Suppressor macrophage treated with lipopolysaccharide for 4 hours (primary cell): ENCODE measurements around the gene USP48.
"Not testable (repeated sequence)": the region's sequence is repeated elsewhere in the genome, so short reads cannot be mapped to it uniquely, and the experiment has no call there.

ENCODE experiments used
- DNase-seq: peaks from one replicate; pipeline ENCODE4 v3.0.0-alpha.2; 2020

The USP48 gene

GRCh38 chr1:21771672-21772071, 11.3 kb downstream of the USP48 start:
- DNase-seq = not testable (repeated sequence)

- DNase-seq = not testable (repeated sequence)
These were observed 12.3 kb downstream of the USP48 start for GRCh38 chr1:21770602-21771001.

GRCh38 chr1:21770201-21770600, 12.7 kb downstream of the USP48 start:
- DNase-seq = no peak

GRCh38 chr1:21767106-21767505, 15.8 kb downstream of the USP48 start:
- DNase-seq = not testable (repeated sequence)

- no peak for DNase-seq
These were observed 16.7 kb downstream of the USP48 start for GRCh38 chr1:21766210-21766609.

GRCh38 chr1:21764615-21765423, 18.1 kb downstream of the USP48 start:
- DNase-seq = peak; percentile 81

- DNase-seq = no peak
These were observed 19.1 kb downstream of the USP48 start for GRCh38 chr1:21763694-21764419.

- no peak for DNase-seq
These were observed 19.7 kb downstream of the USP48 start for GRCh38 chr1:21763236-21763635.

- no peak for DNase-seq
These were observed 20.9 kb downstream of the USP48 start for GRCh38 chr1:21762022-21762404.

GRCh38 chr1:21761052-21761451, 21.9 kb downstream of the USP48 start:
- DNase-seq = no peak

GRCh38 chr1:21759818-21760217, 23.1 kb downstream of the USP48 start:
- DNase-seq = no peak

GRCh38 chr1:21759182-21759581, 23.8 kb downstream of the USP48 start:
- DNase-seq = no peak

- no peak for DNase-seq
These were observed 24.3 kb downstream of the USP48 start for GRCh38 chr1:21758614-21759013.

GRCh38 chr1:21756393-21757089, 26.4 kb downstream of the USP48 start:
- no peak for DNase-seq

GRCh38 chr1:21755067-21755466, 27.9 kb downstream of the USP48 start:
- no peak for DNase-seq

GRCh38 chr1:21754583-21754982, 28.4 kb downstream of the USP48 start:
- no peak for DNase-seq

- DNase-seq = no peak
These were observed 30.8 kb downstream of the USP48 start for GRCh38 chr1:21752186-21752585.

- no peak for DNase-seq
These were observed 31.7 kb downstream of the USP48 start for GRCh38 chr1:21751281-21751680.

GRCh38 chr1:21750841-21751240, 32.1 kb downstream of the USP48 start:
- no peak for DNase-seq

GRCh38 chr1:21749859-21750468, 33.0 kb downstream of the USP48 start:
- no peak for DNase-seq

GRCh38 chr1:21749109-21749508, 33.8 kb downstream of the USP48 start:
- DNase-seq = no peak

GRCh38 chr1:21743476-21743875, 39.5 kb downstream of the USP48 start:
- no peak for DNase-seq

- DNase-seq = no peak
These were observed 40.4 kb downstream of the USP48 start for GRCh38 chr1:21742578-21742977.
